ENCODE measurements around the gene NOXRED1.

NOXRED1 gene

DNA sequence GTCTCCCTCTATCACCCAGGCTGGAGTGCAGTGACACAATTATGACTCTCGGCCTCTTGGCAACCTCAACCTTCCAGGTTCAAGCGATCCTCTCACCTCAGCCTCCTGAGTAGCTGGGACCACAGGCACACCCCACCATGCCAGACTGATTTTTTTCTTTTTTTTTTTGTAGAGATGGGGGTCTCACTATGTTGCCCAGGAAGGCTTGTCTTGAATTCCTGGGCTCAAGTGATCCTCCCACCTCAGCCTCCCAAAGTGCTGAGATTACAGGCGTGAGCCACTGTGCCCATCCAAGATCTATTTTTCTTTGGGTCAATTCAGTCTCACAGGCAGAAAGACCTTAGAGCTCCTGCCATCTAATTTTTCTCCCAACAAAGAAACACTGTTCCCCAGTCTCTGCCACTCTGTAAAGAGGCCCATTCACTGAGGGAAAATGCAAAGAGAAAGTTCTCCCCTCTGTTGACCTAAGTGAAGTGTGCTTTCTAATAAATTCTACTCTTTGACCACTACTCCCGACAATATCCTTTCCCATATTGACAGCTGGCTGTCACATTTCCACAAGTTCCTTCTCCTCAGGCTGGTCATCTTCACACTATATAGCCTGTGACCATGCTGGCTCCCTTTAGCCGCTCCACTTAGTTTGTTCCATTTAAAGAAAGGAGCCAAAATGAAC, 69.7 kb downstream of the NOXRED1 start:
- no peaks in the 10 kb centered on the region for H3K79me2 ChIP-seq (ENCODE audit: insufficient read depth, low read length)

GRCh38 chr14:77347751-77348150, 75.6 kb downstream of the NOXRED1 start:
- H3K27me3 ChIP-seq (ENCODE audit: insufficient read depth, low read length, poor library complexity, severe bottlenecking) = no peaks in the 10 kb centered on the region
- H3K4me2 ChIP-seq (ENCODE audit: low read depth, low read length, poor library complexity, severe bottlenecking) = no peak overlapping the region
- no peaks in the 10 kb centered on the region for H3K9me2 ChIP-seq (replicated peaks; ENCODE audit: low read depth, low read length)
- TF ChIP-seq CTCF (conservative IDR thresholded peaks at IDR 0.05; ENCODE audit: low read length) (no peak), EZH2phosphoT487 (IDR thresholded peaks at IDR 0.05; ENCODE audit: borderline replicate concordance) (no peak)
- no peak overlapping the region for H3K4me3 ChIP-seq (ENCODE audit: low read length, poor library complexity, severe bottlenecking)
- no peaks in the 10 kb centered on the region for H3K79me2 ChIP-seq (ENCODE audit: insufficient read depth, low read length)
- no peak overlapping the region for H3K9ac ChIP-seq (ENCODE audit: low read depth, low read length, poor library complexity, severe bottlenecking)
- no peak overlapping the region for H2AFZ ChIP-seq (ENCODE audit: low read length)
- H3K9me3 ChIP-seq (ENCODE audit: insufficient read depth, low read depth, low read length) = no peaks in the 10 kb centered on the region
- H3K36me3 ChIP-seq (ENCODE audit: insufficient read depth, low read length) = peaks cover 14% of the 10 kb centered on the region; the same call in 1 of the 2 replicates
- H3F3A ChIP-seq (ENCODE audit: low read depth) = no peaks in the 10 kb centered on the region
- no peaks in the 10 kb centered on the region for H4K20me1 ChIP-seq (ENCODE audit: insufficient read depth, low read length, poor library complexity, severe bottlenecking)
- H3K4me1 ChIP-seq (ENCODE audit: insufficient read depth, low read length, poor library complexity, severe bottlenecking) = peaks cover 4% of the 10 kb centered on the region

More for the DNA sequence above, 69.7 kb downstream of the NOXRED1 start:
- Histone ChIP-seq H3K9ac (ENCODE audit: low read depth, low read length, poor library complexity, severe bottlenecking) (no peak overlapping the region), H3F3A (ENCODE audit: low read depth) (no peaks in the 10 kb centered on the region), H3K4me2 (ENCODE audit: low read depth, low read length, poor library complexity, severe bottlenecking) (no peak overlapping the region), H4K20me1 (ENCODE audit: insufficient read depth, low read length, poor library complexity, severe bottlenecking) (no peaks in the 10 kb centered on the region), H2AFZ (ENCODE audit: low read length) (no peak overlapping the region), H3K4me1 (ENCODE audit: insufficient read depth, low read length, poor library complexity, severe bottlenecking) (peaks cover 4% of the 10 kb centered on the region), H3K9me2 (replicated peaks; ENCODE audit: low read depth, low read length) (no peaks in the 10 kb centered on the region), H3K36me3 (ENCODE audit: insufficient read depth, low read length) (peaks cover 7% of the 10 kb centered on the region; the same call in 1 of the 2 replicates), H3K4me3 (ENCODE audit: low read length, poor library complexity, severe bottlenecking) (no peak overlapping the region), H3K27me3 (ENCODE audit: insufficient read depth, low read length, poor library complexity, severe bottlenecking) (no peaks in the 10 kb centered on the region), H3K9me3 (ENCODE audit: insufficient read depth, low read depth, low read length) (no peaks in the 10 kb centered on the region)
- no peak for TF ChIP-seq EZH2phosphoT487 (IDR thresholded peaks at IDR 0.05; ENCODE audit: borderline replicate concordance)
- TF ChIP-seq CTCF (conservative IDR thresholded peaks at IDR 0.05; ENCODE audit: low read length) = no peak

DNA sequence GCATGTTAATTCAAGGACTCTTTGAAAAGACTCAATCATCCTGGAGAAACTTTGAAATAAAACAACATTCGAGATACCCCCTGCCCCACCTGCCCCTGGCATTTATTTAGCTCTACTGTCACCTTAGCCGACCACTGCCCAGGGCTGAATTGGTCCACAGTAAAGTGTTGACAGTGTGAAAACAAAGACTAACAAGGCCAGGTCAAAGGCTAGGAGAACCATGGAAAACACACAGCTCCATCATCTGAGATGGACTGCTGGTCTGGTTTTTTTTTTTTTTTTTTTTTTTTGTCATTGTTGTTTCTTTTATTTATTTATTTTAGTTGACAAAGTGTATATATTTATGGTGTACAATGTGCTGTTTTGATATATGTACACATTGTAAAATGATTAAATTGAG, 76.8 kb downstream of the NOXRED1 start:
- no peaks in the 10 kb centered on the region for H3K9me3 ChIP-seq (ENCODE audit: insufficient read depth, low read depth, low read length)
- no peak overlapping the region for H3K9ac ChIP-seq (ENCODE audit: low read depth, low read length, poor library complexity, severe bottlenecking)
- no peak overlapping the region for H3K4me2 ChIP-seq (ENCODE audit: low read depth, low read length, poor library complexity, severe bottlenecking)
- no peaks in the 10 kb centered on the region for H4K20me1 ChIP-seq (ENCODE audit: insufficient read depth, low read length, poor library complexity, severe bottlenecking)
- no peaks in the 10 kb centered on the region for H3K9me2 ChIP-seq (replicated peaks; ENCODE audit: low read depth, low read length)
- H2AFZ ChIP-seq (ENCODE audit: low read length) = no peak overlapping the region
- peaks cover 4% of the 10 kb centered on the region for H3K4me1 ChIP-seq (ENCODE audit: insufficient read depth, low read length, poor library complexity, severe bottlenecking)
- no peak for TF ChIP-seq CTCF (conservative IDR thresholded peaks at IDR 0.05; ENCODE audit: low read length)
- no peak for TF ChIP-seq EZH2phosphoT487 (IDR thresholded peaks at IDR 0.05; ENCODE audit: borderline replicate concordance)
- no peaks in the 10 kb centered on the region for H3F3A ChIP-seq (ENCODE audit: low read depth)
- H3K27me3 ChIP-seq (ENCODE audit: insufficient read depth, low read length, poor library complexity, severe bottlenecking) = no peaks in the 10 kb centered on the region
- no peaks in the 10 kb centered on the region for H3K79me2 ChIP-seq (ENCODE audit: insufficient read depth, low read length)
- peaks cover 20% of the 10 kb centered on the region; the same call in 1 of the 2 replicates for H3K36me3 ChIP-seq (ENCODE audit: insufficient read depth, low read length)
- H3K4me3 ChIP-seq (ENCODE audit: low read length, poor library complexity, severe bottlenecking) = no peak overlapping the region

Data from Loucy (cell line).